H4 (cell line): ENCODE measurements around the gene IL12B. TPM values are rescaled to one million over a fixed set of nuclear protein-coding genes. Genes with fewer than 3 reads are reported as not detected.
"Not testable (repeated sequence)": the region's sequence is repeated elsewhere in the genome, so short reads cannot be mapped to it uniquely, and the experiment has no call there.

ENCODE experiments used
- DNase-seq: peaks from one replicate; pipeline ENCODE4 v3.0.0-alpha.2; 2015; ENCODE audit warnings: low spot score
- total RNA-seq: library from RNA; depleted of rRNA; stranded (reverse); fragments of >200 nt; shearing (Covaris generic); gene quantifications from 2 replicates; pipeline ENCODE4 v1.2.3, GENCODE V29; 2014; rRNA removed

Gene IL12B
- not detected in 2 replicates for total RNA-seq

- DNase-seq, result peak; percentile 17
Measured at GRCh38 chr5:159330131-159330800, at the start of gene IL12B. TSS of gene IL12B (minus strand) at chr5:159330487. CDS start at chr5:159326782, 3,705 bp downstream.

- DNase-seq, result no peak
Measured at GRCh38 chr5:159377653-159378052, 47.4 kb upstream of the IL12B start.

DNA sequence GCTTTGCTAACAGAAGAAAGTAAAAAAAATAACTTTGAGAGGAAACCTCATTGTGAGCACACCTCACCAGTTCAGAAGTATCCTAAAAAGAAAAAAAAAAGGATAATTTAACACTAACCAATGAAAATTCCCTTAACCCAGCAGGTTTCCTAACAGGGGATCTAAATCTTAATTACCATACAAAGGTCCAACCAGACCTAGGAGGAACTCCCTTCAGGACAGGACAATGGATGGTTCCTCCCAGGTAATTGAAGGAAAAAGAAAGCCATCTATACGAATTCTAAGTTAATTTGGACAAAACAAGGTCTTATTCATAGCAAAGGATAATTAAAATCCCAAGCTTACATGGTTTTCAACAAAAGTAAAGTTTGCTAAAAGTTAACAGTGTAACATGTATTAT lies 37.6 kb upstream of the IL12B start:
- not testable (repeated sequence) for DNase-seq

DNA sequence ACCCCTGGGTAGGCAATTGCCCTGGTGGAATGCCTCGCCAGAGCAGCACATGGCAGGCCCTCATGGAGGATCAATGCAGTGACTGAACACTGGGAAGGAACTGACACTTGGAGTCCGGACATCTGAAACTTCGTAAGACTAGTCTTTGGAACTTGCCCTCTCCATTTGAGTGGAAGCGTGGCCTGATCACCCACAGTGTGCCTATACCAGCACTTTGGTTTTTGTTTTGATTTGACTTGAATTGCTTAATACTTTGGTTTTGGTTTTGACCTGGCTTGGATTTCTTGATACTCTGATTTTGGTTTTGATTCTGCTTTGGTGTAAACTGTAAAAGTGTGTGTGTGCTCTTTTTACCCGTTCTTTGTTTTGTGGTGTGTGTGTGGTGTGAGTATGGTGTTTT lies 36.5 kb upstream of the IL12B start:
- not testable (repeated sequence) for DNase-seq

DNA sequence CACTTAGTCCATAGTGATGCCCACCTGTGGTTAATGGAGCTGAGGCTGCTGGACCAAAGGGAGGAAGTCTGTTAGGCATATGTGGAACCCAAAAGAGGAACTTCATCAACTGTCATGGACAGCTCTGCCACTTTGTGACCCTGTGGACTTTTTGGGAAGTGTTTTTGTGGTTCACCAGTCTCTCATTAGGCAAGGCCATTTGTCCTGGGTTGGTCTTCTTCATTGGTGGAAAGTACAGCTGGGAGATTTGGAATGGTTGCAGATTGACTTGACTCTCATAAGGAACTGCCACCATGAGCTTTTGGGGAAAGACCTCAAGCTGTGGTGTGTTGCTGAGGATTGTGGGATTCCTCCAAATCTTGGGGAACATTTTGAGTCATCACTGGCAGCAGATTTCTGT lies 31.9 kb upstream of the IL12B start:
- DNase-seq, result no peak

DNA sequence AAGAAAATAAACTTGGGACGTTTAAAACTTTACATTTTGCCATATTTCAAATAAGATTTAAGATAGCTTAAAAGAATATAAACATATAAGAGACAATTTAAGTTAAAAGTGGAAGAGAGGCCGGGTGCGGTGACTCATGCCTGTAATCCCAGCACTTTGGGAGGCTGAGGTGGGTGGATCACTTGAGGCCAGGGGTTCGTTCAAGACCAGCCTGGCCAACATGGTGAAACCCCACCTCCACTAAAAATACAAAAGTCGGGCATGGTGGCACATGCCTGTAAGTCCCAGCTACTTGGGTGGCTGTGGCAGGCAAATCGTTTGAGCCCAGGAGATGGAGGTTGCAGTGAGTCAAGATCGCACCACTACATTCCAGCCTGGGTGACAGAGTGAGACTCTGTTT lies 29.6 kb upstream of the IL12B start:
- not testable (repeated sequence) for DNase-seq

DNA sequence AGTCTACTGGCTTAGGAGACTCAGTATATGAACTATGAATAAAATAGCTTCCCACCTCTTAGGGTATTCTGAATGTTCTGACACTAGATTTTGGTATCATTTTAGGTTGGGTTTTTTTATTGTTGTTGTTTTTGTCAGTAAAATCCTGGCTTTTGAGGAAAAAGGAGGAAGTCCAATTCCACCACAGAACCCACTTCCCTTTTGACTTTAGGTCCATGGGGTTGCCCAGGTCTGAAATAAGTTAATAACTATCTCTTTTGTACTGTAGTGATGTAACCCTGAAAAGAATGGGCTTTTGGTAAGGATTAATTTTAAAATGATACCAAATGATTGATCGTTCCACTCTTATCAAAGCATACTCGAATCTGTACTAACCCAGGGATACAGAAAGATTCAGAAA lies 29.1 kb upstream of the IL12B start:
- DNase-seq, result no peak

DNA sequence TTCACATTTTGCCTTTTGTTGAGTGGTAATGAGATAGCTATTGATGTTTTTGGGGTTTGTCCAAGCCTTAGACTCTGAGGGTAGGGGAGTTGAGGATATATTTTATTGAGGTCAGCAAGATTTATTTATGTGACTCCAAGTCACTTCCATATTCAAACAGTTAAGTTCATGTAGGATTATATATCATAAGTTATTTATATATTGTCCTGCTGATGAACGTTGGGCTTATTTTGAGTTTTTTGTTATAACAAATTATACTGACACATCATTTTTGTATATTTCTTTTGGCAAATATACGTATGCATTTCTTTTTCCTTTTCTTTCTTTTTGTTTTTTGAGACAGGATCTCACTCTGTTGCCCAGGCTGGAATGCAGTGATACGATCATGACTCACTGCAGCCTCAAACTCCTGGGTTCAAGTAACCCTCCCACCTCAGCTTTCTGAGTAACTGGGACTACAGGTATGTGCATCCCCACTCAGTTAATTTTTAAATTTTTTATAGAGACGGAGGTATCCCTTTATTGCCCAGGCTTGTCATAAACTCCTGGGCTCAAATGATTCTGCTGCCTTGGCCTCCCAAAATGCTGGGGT lies 23.5 kb upstream of the IL12B start:
- no peak for DNase-seq

DNA sequence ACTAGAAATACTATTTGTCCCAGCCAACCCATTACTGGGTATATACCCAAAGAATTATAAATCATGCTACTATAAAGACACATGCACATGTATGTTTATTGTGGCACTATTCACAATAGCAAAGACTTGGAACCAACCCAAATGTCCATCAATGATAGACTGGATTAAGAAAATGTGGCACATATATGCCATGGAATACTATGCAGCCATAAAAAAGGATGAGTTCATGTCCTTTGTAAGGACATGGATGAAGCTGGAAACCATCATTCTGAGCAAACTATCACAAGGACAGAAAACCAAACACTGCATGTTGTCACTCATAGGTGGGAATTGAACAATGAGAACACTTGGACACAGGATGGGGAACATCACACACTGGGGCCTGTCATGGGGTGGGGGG lies 20.4 kb upstream of the IL12B start:
- not testable (repeated sequence) for DNase-seq

DNA sequence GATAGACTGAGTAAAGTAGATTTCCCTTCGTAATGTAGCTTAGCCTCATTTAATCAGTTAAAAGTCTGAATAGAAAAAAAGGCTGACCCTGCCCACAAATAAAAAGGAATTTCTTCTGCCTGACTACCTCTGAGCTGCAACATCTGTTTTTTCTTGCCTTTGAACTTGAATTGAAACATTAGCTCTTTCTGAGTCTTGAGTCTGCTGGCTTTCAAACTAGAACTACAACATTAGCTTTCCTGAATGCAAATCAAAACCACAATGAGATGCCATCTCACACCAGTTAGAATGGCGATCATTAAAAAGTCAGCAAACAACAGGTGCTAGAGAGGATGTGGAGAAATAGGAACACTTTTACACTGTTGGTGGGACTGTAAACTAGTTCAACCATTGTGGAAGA lies 19.9 kb upstream of the IL12B start:
- not testable (repeated sequence) for DNase-seq

- no peak for DNase-seq
Measured at GRCh38 chr5:159345861-159346260, 15.6 kb upstream of the IL12B start.

- no peak for DNase-seq
Measured at GRCh38 chr5:159345336-159345735, 15.0 kb upstream of the IL12B start.

GRCh38 chr5:159343295-159344094 lies 13.2 kb upstream of the IL12B start:
- DNase-seq, result no peak

GRCh38 chr5:159342840-159343239 lies 12.6 kb upstream of the IL12B start:
- DNase-seq, result no peak

DNA sequence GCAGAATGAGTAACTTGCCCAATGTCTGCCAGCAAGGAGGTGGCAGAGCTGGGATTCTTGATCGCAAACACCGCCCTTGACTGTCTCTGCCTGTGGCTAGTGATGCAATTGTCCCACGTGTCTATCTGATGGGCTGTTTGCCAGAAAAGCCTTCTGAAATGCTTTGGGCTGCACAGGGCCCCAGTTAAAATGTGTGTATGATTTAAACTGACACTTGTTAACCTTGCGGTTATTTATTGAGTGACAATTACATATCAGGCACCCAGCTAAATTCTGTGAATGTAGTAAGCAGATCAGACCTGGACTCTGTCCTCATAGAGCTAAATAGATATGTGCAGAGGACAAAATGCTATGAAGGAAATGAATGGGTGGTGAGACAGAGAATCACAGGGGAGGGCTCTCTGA lies 11.6 kb upstream of the IL12B start:
- DNase-seq, result peak; percentile 86

GRCh38 chr5:159341145-159341544 lies 10.9 kb upstream of the IL12B start:
- DNase-seq, result no peak

- DNase-seq, result no peak
Measured at GRCh38 chr5:159340511-159340910, 10.2 kb upstream of the IL12B start.

DNA sequence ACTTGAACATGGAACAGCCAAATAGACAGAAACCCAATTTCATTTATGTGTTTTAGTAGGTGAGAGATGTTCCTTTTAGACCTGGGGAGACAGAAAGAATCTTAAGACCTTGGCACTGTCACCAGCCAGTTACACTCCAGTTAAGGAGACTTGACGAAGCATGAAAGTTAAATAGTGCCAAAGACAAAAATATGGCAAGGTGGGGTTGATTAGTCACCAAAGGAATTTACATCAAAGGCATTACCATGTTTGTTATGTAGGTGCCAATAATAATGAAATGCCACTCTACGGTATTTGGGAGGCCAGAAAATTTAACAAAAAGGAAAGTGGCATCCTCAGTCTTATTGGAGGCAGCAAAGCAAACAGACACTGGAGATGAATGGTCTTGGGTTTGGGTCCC lies 9.2 kb upstream of the IL12B start:
- DNase-seq, result no peak

GRCh38 chr5:159338118-159338517 lies 7.8 kb upstream of the IL12B start:
- DNase-seq, result no peak

DNA sequence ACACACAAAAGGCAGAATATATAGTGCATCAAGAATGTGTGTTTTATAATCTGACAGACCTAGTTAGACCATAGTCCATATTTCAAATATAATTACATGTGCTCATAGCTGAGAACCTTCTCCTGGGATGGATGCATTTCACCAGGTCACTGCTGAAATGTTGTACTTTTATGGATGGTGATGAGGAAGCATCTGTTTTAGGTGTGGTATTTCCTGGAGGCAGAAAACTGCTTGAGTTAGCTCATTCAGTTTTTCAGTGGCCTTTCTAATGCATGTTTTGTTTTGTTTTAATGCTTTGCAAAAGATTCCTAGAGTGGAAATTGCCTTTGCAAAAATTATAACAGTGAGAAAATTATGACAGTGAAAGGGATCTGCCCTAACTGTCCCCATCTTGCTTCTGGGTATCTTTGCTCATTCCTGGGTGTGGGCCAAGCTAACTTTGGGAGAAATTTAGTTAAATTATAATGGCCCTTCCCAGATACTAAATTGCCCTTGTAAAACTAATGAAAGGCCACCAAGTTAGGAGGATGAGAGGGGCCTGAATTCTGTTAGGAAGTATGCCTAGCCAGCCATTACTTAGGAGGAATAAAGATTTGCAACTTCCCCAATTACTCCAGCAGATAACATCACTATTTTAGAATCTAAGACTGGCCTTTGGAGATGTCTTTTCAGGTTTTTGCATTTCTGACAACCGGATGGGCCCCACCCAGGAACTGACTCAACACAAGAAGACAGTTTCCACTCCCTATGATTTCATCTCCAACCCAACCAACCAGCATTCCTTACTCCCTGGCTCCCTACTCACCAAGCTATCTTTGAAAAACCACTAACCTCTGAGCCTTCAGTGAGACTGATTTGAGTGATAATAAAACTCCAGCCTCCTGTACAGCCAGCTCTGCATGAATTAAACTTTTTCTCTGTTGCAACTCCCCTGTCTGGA lies 7.0 kb upstream of the IL12B start:
- peak; percentile 45 for DNase-seq

DNA sequence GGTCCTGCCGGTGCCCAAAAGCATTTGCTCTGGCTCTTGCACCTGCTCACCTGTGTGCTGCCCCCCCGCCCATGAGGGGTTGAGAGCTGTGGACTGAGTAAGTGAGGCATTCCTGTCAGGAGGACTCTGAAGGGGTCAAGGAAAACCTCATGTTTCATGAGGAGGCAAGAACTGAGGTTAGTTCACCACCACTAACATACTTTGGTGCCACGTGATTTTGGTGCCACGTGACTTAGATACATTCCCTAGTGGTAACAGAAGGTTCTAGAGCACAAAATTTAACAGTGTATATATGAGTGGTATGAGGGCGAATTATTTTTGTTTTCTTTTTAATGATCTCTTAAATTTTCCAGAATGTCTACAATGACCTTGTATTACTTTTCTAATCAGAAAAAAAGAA lies 6.3 kb upstream of the IL12B start:
- DNase-seq, result no peak

DNA sequence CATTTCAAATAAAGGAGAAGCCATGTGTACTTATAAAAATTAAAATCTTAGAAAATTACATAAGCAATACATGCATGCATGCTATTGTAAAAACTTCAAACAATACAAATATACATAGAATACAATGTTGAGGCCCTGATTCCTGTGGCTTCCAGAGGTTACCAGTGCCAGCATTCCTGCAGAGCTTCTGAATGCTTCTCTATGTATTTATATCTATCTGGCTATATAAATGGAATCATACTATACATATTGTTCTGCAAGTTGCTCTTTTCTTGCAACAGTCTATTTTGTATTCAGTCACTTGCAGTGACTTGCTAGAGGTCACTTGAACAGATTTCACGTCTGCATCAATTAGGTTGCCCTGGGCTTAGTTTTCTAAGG lies 3.2 kb upstream of the IL12B start:
- no peak for DNase-seq
